Neural cell (in vitro differentiated cells): Measurements from ENCODE around the gene REEP6. TPM values are rescaled to one million over a fixed set of nuclear protein-coding genes. Genes with fewer than 3 reads are reported as not detected.

Source experiments
- H2AFZ ChIP-seq: fragments of 200-600, 300-800 bp; sonication (generic), shearing (Covaris generic); 2 replicates; pipeline ENCODE4 v1.6.0; 2014; ENCODE audit warnings: low read depth, mild to moderate bottlenecking, antibody characterized with exemption, low read length, moderate library complexity
- H3F3A ChIP-seq: fragments of 200-600 bp; shearing (Covaris generic); 2 replicates; pipeline ENCODE4 v1.6.1; 2016; ENCODE audit warnings: mild to moderate bottlenecking, moderate library complexity, mixed read lengths, antibody characterized with exemption, low read length; ENCODE audit not compliant: insufficient read depth, poor library complexity, severe bottlenecking
- H3K27ac ChIP-seq: fragments of 200-600, 300-800 bp; sonication (generic), shearing (Covaris generic); 2 replicates; pipeline ENCODE4 v1.5.1; 2014; ENCODE audit warnings: mild to moderate bottlenecking, low read length, moderate library complexity
- H3K27me3 ChIP-seq: fragments of 300-800, 200-600 bp; sonication (generic), shearing (Covaris generic); 2 replicates; pipeline ENCODE4 v1.6.0; 2014; ENCODE audit warnings: mild to moderate bottlenecking, low read depth, low read length, moderate library complexity; ENCODE audit not compliant: insufficient read depth
- H3K36me3 ChIP-seq: fragments of 300-800, 200-600 bp; sonication (generic), shearing (Covaris generic); 2 replicates; pipeline ENCODE4 v1.5.1; 2014; ENCODE audit warnings: mild to moderate bottlenecking, antibody characterized with exemption, low read length, moderate library complexity; ENCODE audit not compliant: insufficient read depth
- H3K4me2 ChIP-seq: fragments of 300-800, 200-600 bp; sonication (generic), shearing (Covaris generic); 2 replicates; pipeline ENCODE4 v1.6.0; 2014; ENCODE audit warnings: mild to moderate bottlenecking, low read length
- H3K4me3 ChIP-seq: fragments of 300-800, 200-600 bp; sonication (generic), shearing (Covaris generic); 2 replicates; pipeline ENCODE4 v1.5.1; 2014; ENCODE audit warnings: mild to moderate bottlenecking, low read length, moderate library complexity
- H3K79me2 ChIP-seq: fragments of 200-600 bp; shearing (Covaris generic); replicated peaks from 2 replicates; pipeline ENCODE4 v1.6.0; 2014; ENCODE audit warnings: mild to moderate bottlenecking, low read length, moderate library complexity; ENCODE audit not compliant: insufficient read depth
- H3K9ac ChIP-seq: fragments of 300-800, 200-600 bp; sonication (generic), shearing (Covaris generic); 2 replicates; pipeline ENCODE4 v1.6.1; 2016; ENCODE audit warnings: mild to moderate bottlenecking, low read length, mixed read lengths
- H3K9me2 ChIP-seq: fragments of 200-600 bp; shearing (Covaris generic); 2 replicates; pipeline ENCODE4 v1.6.1; 2016; ENCODE audit warnings: mild to moderate bottlenecking, low read length, mixed read lengths; ENCODE audit not compliant: insufficient read depth
- H3K9me3 ChIP-seq: fragments of 200-600, 300-800 bp; sonication (generic), shearing (Covaris generic); 2 replicates; pipeline ENCODE4 v1.6.1; 2016; ENCODE audit warnings: mild to moderate bottlenecking, mixed run types, low read length, moderate library complexity, mixed read lengths
- H4K20me1 ChIP-seq: fragments of 200-600 bp; shearing (Covaris generic); 2 replicates; pipeline ENCODE4 v1.6.1; 2016; ENCODE audit warnings: mild to moderate bottlenecking, mixed run types; ENCODE audit not compliant: insufficient read depth
- EP300 ChIP-seq: fragments of 450-650 bp; conservative IDR thresholded peaks from 2 replicates; pipeline ENCODE4 v1.6.1; 2014; ENCODE audit warnings: antibody characterized with exemption, mild to moderate bottlenecking, moderate library complexity; ENCODE audit not compliant: poor library complexity, severe bottlenecking
- EZH2 ChIP-seq: fragments of 200-600, 300-800 bp; shearing (Covaris generic), sonication (generic); IDR thresholded peaks from 2 replicates; pipeline ENCODE4 v1.6.1; 2014; ENCODE audit warnings: antibody characterized with exemption, low read length, borderline replicate concordance, mild to moderate bottlenecking; ENCODE audit not compliant: insufficient read depth, poor library complexity, severe bottlenecking
- MXI1 ChIP-seq: fragments of 450-650 bp; conservative IDR thresholded peaks from 2 replicates; pipeline ENCODE4 v1.6.1; 2014; ENCODE audit warnings: antibody characterized with exemption, mild to moderate bottlenecking; ENCODE audit not compliant: poor library complexity, severe bottlenecking
- POLR2AphosphoS5 ChIP-seq: IDR thresholded peaks from 2 replicates; pipeline ENCODE4 v1.6.1; 2012
- RAD21 ChIP-seq: fragments of 450-650 bp; conservative IDR thresholded peaks from 2 replicates; pipeline ENCODE4 v1.6.1; 2014; ENCODE audit warnings: antibody characterized with exemption, mild to moderate bottlenecking, moderate library complexity
- SMC3 ChIP-seq: fragments of 450-650 bp; conservative IDR thresholded peaks from 2 replicates; pipeline ENCODE4 v1.6.1; 2014; ENCODE audit warnings: antibody characterized with exemption, mild to moderate bottlenecking, moderate library complexity; ENCODE audit not compliant: poor library complexity
- TAF1 ChIP-seq: IDR thresholded peaks from 2 replicates; pipeline ENCODE4 v1.6.1; 2012; ENCODE audit warnings: low read depth
- polyA plus RNA-seq: library from polyadenylated mRNA; depleted of rRNA; stranded (reverse); fragments of >200 nt; gene quantifications from 2 replicates; pipeline ENCODE4 v1.2.3, GENCODE V29; 2014
- TF ChIP-seq, protein P1 (sequence below): fragments of 450-650 bp; IDR thresholded peaks from 2 replicates; pipeline ENCODE4 v1.5.1; 2014; ENCODE audit warnings: antibody characterized with exemption, mild to moderate bottlenecking, moderate library complexity; ENCODE audit not compliant: poor library complexity, severe bottlenecking
- TF ChIP-seq, protein P2 (sequence below): IDR thresholded peaks from 2 replicates; pipeline ENCODE4 v1.6.1; 2012; ENCODE audit warnings: borderline replicate concordance

REEP6 gene
- polyA plus RNA-seq, 1 donor from 2014 or later: 10.7 TPM

DNA sequence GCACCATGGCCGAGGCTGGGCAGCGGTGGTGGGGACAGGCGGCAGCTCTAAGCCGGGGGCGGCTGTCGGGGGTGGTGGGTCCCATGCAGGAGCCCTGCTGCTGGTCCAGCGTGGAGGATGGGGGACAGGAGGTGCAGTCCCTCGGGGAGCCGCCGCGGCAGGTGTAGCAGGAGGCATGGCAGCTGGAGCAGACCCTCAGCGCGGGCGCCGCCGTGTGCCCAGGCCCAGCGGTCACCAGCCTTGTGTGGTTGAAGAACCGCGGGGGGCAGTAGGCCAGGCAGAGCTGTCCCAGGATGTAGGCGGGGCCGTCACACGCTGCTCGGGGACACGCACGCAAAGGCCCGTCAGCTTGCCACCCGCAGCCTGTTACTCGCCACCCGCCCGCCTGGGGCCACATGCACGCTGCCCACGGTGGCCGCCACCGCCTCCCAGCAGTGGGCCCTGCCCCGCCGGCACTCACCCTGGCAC, 9.1 kb upstream of the REEP6 start:
- Histone ChIP-seq H3K36me3 (no peaks in the 10 kb centered on the region), H3K27ac (no peak overlapping the region), H3K27me3 (no peaks in the 10 kb centered on the region), H3K79me2 (no peaks in the 10 kb centered on the region), H3K9ac (no peak overlapping the region), H3K4me3 (no peak overlapping the region), H4K20me1 (no peaks in the 10 kb centered on the region), H3K9me2 (no peaks in the 10 kb centered on the region), H2AFZ (no peak overlapping the region), H3K4me2 (no peak overlapping the region), H3K9me3 (no peaks in the 10 kb centered on the region), H3F3A (no peaks in the 10 kb centered on the region)
- no peak for TF ChIP-seq EP300
- no peak for TF ChIP-seq MXI1
- TF ChIP-seq, protein P1, sequence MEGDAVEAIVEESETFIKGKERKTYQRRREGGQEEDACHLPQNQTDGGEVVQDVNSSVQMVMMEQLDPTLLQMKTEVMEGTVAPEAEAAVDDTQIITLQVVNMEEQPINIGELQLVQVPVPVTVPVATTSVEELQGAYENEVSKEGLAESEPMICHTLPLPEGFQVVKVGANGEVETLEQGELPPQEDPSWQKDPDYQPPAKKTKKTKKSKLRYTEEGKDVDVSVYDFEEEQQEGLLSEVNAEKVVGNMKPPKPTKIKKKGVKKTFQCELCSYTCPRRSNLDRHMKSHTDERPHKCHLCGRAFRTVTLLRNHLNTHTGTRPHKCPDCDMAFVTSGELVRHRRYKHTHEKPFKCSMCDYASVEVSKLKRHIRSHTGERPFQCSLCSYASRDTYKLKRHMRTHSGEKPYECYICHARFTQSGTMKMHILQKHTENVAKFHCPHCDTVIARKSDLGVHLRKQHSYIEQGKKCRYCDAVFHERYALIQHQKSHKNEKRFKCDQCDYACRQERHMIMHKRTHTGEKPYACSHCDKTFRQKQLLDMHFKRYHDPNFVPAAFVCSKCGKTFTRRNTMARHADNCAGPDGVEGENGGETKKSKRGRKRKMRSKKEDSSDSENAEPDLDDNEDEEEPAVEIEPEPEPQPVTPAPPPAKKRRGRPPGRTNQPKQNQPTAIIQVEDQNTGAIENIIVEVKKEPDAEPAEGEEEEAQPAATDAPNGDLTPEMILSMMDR: no peak
- TF ChIP-seq, protein P2, sequence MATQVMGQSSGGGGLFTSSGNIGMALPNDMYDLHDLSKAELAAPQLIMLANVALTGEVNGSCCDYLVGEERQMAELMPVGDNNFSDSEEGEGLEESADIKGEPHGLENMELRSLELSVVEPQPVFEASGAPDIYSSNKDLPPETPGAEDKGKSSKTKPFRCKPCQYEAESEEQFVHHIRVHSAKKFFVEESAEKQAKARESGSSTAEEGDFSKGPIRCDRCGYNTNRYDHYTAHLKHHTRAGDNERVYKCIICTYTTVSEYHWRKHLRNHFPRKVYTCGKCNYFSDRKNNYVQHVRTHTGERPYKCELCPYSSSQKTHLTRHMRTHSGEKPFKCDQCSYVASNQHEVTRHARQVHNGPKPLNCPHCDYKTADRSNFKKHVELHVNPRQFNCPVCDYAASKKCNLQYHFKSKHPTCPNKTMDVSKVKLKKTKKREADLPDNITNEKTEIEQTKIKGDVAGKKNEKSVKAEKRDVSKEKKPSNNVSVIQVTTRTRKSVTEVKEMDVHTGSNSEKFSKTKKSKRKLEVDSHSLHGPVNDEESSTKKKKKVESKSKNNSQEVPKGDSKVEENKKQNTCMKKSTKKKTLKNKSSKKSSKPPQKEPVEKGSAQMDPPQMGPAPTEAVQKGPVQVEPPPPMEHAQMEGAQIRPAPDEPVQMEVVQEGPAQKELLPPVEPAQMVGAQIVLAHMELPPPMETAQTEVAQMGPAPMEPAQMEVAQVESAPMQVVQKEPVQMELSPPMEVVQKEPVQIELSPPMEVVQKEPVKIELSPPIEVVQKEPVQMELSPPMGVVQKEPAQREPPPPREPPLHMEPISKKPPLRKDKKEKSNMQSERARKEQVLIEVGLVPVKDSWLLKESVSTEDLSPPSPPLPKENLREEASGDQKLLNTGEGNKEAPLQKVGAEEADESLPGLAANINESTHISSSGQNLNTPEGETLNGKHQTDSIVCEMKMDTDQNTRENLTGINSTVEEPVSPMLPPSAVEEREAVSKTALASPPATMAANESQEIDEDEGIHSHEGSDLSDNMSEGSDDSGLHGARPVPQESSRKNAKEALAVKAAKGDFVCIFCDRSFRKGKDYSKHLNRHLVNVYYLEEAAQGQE: no peak
- no peak for TF ChIP-seq TAF1
- TF ChIP-seq POLR2AphosphoS5: no peak
- no peak for TF ChIP-seq EZH2
- TF ChIP-seq SMC3: no peak
- TF ChIP-seq RAD21: no peak

DNA sequence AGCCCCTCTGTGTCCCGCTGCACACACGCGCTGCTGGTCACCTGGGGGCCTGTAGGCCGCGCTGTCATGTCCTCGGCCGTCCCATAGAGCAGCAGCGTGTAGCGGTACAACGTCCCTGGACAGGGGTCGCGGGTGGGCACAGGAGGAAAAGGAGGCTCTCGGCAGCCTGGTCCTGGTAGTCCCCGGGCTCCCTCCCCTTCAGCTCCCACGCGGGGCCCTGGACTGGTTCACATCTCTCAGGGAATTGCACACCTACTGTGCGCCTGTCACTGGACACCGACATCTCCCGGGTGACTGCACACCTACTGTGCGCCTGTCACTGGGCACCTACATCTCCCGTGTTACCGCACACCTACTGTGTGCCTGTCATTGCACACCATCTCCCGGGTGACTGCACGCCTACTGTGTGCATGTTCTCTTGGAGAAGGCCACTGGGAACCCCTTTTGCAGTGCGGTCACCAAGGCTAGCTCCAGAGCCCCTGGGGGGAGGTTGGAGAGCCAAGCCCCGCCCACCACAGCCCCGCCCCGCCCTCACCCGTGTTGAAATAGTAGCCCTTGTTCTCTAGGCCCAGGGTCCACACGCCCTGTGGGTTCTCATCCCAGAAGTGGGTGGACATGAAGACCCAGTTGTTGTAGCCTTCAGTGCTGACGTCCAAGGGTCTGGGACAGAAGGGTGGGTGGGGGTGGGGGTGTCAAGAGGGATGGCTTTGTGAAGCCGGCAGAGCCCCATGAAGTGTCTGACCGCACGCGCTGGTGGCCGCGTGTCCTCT, 8.4 kb upstream of the REEP6 start:
- Histone ChIP-seq H3K79me2 (no peaks in the 10 kb centered on the region), H2AFZ (no peak overlapping the region), H4K20me1 (no peaks in the 10 kb centered on the region), H3K27me3 (no peaks in the 10 kb centered on the region), H3K4me3 (no peak overlapping the region), H3K9me3 (no peaks in the 10 kb centered on the region), H3F3A (no peaks in the 10 kb centered on the region), H3K4me2 (no peak overlapping the region), H3K9ac (no peak overlapping the region), H3K36me3 (no peaks in the 10 kb centered on the region), H3K9me2 (no peaks in the 10 kb centered on the region), H3K27ac (no peak overlapping the region)
- TF ChIP-seq SMC3 (no peak), POLR2AphosphoS5 (no peak), MXI1 (no peak), TAF1 (no peak)
- TF ChIP-seq, protein P2: no peak
